NCI-H524 (cell line): ENCODE results near the gene NEK2.
"Not testable (repeated sequence)": the region's sequence is repeated elsewhere in the genome, so short reads cannot be mapped to it uniquely, and the experiment has no call there.

Source experiments
- DNase-seq, 2 experiments: peaks; one replicate each; lab custom pipeline; 2025; lab: John Stamatoyannopoulos, UW

Gene NEK2

GRCh38 chr1:211632808-211633523 is 42.5 kb downstream of the NEK2 start:
- no peak for DNase-seq

GRCh38 chr1:211632117-211632807 is 43.2 kb downstream of the NEK2 start:
- no peak for DNase-seq

- no peak for DNase-seq
These were observed 44.3 kb downstream of the NEK2 start for GRCh38 chr1:211631168-211631567.

- DNase-seq = no peak
These were observed 45.0 kb downstream of the NEK2 start for GRCh38 chr1:211630236-211631081.

- DNase-seq = peak; percentile 34 to 80
These were observed 47.0 kb downstream of the NEK2 start for GRCh38 chr1:211628417-211628816.

- DNase-seq = peak; percentile 6 to 61
These were observed 48.2 kb downstream of the NEK2 start for GRCh38 chr1:211627259-211627658.

GRCh38 chr1:211625866-211626265 is 49.6 kb downstream of the NEK2 start:
- DNase-seq = not testable (repeated sequence)

GRCh38 chr1:211625040-211625439 is 50.4 kb downstream of the NEK2 start:
- peak in 1 of 2 experiments; percentile 26 for DNase-seq

- no peak for DNase-seq
These were observed 51.9 kb downstream of the NEK2 start for GRCh38 chr1:211623515-211623914.

GRCh38 chr1:211621447-211622198 is 53.8 kb downstream of the NEK2 start:
- no peak for DNase-seq

- DNase-seq = no peak
These were observed 55.3 kb downstream of the NEK2 start for GRCh38 chr1:211620097-211620496.

- DNase-seq = no peak
These were observed 56.1 kb downstream of the NEK2 start for GRCh38 chr1:211619033-211619996.

- DNase-seq = no peak
These were observed 58.5 kb downstream of the NEK2 start for GRCh38 chr1:211616965-211617297.

GRCh38 chr1:211616231-211616964 is 59.0 kb downstream of the NEK2 start:
- DNase-seq = no peak

GRCh38 chr1:211614615-211615014 is 60.8 kb downstream of the NEK2 start:
- no peak for DNase-seq

GRCh38 chr1:211613951-211614350 is 61.5 kb downstream of the NEK2 start:
- no peak for DNase-seq

GRCh38 chr1:211613108-211613947 is 62.1 kb downstream of the NEK2 start:
- DNase-seq = no peak

- no peak for DNase-seq
These were observed 62.7 kb downstream of the NEK2 start for GRCh38 chr1:211612786-211613107.
